CD4-positive, alpha-beta T cell treated with Interleukin-6 for 4 hours (primary cell): Measurements from ENCODE around the gene CNFN.

Experiments used
- DNase-seq: peaks from one replicate; pipeline ENCODE4 v3.0.0-alpha.2; 2020; ENCODE audit warnings: mixed read lengths

CNFN gene, protein sequence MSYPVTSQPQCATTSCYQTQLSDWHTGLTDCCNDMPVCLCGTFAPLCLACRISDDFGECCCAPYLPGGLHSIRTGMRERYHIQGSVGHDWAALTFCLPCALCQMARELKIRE

DNA sequence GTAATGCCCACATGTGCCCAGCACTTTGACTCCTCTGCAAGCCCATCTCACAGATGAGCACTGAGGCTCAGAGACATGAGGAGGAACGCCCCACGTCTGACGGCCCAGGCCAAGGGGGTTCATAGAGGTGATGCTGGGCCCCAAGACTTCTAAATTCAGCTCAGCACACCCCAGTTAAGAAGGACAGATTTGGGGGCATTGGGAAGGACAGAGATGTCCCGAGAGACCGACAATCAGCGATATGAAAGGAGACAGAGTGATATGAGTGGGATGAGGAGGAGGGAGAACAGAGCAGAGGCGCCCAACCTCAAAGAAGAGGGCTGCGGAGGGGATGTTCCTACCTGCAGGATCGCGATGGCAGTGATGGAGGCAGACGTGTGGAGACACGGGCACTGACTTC is at the start of gene CNFN:
CNFN (minus strand) TSS at position 399 of the 400 bp plus-strand sequence. CDS start 1,260 bp downstream, outside the sequence.
- DNase-seq, result no peak

DNA sequence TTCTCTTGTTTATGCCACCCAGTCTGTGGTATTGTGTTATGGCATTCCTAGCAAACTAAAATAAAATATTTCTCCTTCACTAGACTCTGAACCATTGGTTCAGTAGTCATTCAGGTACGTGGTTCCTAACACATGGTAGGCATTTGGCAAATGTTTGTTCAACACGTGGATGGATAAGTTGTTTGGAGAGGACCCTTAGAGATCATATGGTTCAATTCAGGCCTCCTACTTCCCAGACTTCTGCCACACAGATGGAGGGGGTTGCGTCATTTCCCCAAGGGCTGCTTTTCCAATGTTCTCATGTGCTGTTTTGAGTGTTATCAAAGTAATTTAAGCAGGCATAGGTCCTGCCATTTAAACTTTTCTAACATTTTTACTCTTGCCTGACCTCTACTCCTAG is 45.9 kb upstream of the CNFN start:
- DNase-seq, result no peak

DNA sequence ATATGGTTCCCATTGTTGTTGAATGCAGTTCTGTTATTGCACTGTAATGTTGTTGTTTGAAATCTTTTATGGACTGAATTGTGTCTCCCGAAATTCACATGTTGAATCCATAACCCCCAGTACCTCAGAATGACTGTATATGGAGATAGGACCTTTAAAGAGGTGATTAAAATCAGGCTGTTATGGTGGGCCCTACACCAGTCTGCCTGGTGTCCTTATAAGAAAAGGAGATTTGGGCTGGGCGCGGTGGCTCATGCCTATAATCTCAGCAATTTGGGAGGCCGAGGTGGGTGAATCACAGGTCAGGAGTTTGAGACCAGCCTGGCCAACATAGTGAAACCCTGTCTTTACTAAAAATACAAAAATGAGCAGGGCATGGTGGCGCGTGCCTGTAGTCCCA is 45.2 kb upstream of the CNFN start:
- no peak for DNase-seq

DNA sequence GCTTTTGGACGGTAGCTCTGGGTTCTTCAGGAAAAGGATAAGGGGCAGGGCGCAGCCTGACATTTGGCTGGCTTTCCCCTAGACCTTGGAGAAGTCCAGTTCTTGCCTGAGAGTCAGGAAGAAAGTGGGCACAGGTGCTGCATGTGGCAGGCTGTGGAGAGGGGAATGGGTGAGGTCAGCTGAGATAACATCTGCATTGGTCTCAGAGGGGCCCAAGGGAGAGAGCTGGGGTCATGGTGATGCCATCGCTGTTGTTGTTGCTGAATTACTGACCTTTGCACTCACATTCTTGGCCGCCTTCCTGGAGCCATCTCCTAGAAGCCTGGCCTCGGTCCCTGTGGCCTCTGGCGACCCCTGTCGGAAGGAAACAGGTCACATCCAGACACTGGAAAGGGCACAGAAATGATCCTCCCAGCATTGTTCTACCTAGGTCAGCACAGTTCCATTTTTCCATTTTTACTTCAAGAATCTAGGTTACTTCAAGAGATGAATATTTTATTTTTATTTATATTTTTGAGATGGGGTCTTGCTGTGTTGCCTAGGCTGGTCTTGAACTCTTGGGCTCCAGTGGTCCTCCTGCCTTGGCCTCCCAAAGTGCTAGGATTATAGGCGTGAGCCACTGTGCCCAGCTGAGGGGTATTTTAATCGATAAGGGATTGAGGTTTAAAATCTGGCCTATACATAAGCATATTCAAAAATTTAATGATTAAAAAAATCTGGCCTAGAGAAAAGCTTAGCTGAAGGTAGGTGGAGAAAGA is 43.6 kb upstream of the CNFN start:
- peak; percentile 81 for DNase-seq

DNA sequence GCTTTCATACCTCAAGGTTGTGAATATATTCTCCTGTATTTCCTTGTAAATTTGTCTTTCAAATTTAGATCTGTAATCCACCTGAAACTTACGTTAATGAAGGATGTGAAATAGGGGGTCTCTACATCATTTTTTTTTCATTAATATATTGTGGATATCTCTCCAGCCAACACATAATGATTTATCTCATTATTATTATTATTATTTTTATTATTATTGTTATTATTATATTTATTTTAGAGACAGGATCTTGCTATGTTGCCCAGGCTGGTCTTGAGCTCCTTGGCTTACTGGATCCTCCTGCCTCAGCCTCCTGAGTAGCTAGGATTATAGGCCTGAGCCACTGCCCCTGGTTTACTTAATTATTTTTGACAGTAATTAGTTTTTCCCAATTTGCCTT is 41.4 kb upstream of the CNFN start:
- no peak for DNase-seq

DNA sequence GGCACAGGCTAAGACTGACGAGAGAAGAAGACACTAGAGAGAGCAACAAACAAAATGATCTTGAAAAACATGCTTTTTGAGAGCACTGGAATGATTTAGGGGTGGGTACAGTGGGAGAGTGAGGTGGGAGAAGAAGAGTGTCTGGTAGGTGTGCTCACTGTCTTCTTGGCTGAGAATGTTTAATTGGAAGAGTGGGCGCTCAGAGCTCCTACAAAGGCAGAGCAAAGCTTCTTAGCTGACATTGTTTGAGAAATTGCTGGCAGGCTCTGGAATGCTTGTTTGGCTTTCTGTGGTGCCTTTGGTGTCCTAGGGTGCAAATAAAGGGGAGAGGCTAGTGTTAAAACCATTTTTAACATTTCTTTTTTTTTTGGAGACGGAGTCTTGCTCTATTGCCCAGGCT is 38.6 kb upstream of the CNFN start:
- no peak for DNase-seq

DNA sequence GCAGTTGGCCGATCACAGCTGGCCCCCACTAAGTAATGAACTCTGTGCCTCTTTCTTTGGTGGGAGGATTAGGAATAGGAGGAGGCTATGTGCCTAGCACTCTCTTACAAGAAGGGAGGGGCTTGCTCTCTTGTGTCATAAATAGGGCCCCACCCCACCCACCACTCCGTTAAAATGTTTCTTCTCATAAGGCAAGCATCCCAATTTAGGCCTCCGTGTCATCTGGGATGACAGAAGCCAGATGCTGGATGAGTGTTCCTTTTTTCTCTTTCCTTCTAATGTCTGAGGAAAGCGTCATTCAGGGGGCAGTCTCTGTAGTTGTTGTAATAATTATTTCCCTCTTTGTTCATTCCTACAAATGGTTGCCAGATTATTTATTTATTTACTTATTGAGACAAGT is 37.2 kb upstream of the CNFN start, which contains the start of gene LIPE:
LIPE (minus strand) TSS at position 76 of the 400 bp plus-strand sequence. CDS start 239 bp downstream, outside the sequence.
- no peak for DNase-seq

DNA sequence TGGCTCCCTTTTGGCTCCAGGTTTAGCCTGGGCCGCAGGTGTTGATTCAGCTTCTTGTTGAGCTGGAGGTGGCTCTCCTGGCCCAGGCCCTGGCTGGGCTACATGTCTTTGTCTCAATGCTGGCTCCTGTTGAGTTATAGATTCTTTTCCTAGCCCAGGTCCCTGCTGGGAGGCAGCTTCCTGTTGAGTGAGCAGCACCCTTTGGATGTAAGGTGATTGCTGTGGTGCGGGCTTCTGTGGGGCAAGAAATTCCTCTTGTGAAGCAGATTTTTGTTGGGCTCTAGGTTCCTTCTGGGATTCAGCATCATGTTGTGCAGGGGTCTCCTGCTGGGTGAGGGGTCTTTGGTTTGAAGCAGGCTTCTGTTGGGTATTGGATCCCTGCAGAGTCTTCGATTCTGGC is 36.5 kb upstream of the CNFN start:
- no peak for DNase-seq

DNA sequence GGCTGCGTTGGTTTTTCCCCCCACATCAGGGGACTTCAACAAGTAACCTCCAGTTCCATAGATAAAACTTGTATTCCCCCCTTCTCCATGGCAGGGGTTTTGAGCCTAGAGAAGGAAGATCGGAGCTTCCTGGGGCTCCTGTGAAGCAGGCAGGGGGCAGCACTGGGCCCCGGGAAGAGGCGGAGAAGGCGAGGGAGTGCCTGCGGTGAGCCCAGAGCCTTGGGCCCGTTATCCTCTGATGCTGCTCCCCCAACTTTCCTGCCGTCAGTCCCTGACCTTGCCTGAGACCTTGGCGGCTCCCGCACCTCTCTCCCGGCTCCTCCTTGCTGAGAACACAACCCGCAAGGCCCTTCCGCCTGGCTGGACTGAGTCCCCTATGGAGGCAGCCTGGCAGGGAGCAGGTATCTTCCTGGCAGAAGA is 34.6 kb upstream of the CNFN start:
- DNase-seq, result no peak

DNA sequence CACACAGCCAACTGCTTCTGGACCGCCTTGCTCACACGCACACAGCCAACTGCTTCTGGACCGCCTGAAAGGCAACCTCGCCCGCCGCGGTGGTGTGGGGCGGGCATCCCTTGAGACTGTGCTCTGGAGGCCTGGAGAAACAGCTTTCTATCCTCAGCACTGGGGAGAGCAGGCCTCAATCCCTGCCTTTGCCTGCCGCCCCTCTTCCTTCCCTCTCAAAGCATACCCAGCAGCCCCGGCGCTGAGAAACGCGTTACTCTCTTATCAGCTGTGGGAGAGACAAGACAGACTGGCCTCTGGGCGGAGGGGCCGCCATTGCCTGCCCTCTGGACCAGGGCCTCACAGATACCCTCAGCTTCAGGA is 34.2 kb upstream of the CNFN start:
- DNase-seq, result no peak

DNA sequence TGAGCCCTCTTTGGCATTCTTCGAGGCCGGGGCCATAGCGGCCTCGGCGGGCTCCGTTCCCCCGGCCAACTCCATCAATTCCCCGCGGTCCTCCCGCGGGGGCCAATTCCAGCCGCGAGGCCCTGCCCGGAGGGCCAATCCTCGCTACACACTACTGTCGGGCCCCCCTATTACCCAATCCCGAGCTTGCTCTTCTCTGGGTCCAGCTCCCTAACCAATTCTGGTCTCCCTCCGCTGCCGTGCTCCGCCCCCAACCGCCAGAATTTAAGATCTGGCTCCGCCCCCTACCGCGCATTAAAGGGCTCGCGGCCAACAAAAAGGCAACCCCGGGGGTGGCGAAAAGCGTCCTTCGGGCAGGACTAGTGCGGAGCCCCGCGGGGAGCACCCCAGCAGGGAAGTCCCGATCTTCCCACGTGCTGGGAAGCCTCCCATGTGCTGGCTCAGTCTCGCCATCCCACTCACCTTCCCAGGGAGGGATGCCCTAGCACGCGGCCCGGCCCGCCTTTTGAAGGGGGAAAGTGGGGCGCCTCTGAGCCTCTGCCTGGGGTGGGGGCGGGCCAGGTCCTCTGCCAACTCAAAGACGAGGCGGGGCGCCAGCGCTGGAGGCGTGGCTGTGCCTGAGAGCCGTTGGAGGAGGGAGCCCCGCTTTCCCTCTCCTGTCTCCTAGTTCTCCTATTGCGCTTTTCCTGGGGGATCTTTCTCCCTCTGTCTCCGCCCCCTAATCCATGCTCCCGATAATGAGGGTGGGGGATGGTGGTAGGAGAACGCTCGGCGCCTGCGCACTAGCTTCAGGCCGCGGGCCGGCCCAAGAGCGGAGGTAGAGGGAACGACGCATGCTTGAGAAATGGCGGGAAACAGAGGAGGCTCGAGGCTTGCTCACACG is 33.6 kb upstream of the CNFN start:
- peak; percentile 95 for DNase-seq

DNA sequence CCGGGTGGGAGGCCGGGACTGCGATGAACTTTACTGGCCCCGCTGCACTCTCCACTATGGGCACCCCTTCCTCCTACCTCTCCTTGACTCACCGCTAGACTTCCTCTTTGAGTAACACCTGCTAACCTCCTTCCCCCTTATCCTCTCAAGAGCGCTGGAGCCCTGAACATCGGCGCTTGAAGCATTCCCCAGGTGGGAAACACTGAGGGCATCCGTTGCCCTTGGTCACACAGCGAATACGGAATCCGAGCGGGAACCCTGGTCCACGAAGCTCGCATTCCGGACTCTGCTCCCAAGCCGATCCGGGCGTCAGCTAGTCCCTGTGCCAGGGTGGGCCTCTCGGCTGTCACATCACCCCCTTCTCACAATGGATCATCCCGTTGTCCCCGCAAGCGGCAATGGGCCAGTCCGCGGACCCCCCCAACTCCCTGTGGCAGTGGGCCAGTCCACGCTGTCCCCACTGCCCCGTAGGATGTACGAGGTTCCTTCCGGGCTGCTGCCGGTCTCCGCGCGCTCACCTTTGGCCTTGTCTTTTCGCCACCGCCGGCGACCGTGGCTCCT is 32.9 kb upstream of the CNFN start:
- DNase-seq, result peak; percentile 58

DNA sequence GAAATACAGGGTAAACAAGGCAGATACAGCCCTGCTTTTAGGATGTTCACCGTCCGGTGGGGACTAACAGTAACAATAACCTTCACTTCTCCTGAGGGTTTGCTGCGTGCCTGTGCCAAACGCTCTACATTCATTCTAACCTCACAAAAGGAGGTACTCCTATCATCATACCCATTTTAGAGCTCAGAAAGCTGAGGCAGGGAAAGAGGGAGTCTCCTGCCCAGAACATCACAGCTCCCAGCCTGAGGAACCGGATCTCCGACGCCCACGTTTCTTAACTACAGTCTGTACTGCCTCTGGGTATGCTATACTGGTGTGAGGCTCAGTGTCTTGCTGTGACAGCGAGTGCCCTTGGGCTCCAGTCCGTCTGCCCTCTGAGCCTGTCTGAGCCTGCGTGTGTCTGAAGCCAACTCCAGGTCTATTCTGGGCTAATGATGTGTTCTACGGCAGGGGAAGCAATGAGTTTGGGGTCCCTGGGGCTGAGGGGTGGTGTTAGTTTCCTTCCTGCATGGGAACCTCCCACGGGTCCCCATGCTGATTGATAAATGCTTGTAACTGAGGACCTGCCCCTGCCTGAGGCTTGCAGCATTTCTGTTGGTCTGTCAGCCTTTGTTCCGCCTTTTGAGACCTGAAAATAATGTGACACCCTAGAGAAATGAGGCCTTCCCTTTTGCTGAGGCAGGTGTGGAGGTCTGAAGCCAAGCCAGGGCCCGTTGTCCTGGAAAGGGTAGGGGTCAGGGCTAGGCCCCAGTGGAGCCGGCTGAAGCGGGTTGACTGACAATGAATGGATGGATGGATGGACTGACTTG is 32.2 kb upstream of the CNFN start:
- no peak for DNase-seq

DNA sequence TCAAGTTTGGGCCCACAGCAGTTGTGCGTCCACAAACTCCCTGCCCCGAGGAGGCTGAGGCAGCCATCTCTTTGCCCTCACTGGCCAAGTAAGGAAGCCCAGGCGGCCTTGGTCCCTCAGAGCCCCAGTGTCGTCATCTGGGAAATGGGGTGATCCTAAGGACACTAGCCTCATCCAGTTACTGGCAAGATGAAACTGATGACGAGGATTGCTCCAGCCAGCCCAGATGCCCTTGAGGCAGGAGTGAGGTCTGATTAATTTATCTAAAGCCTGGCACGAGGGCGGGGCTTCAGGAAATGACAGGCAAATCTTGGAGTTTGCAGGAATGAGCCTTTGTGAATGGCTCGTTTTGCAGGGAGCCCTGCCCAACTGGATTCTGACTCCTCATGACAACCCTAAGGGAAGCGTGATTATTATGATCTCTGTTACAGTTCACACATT is 31.5 kb upstream of the CNFN start:
- no peak for DNase-seq

DNA sequence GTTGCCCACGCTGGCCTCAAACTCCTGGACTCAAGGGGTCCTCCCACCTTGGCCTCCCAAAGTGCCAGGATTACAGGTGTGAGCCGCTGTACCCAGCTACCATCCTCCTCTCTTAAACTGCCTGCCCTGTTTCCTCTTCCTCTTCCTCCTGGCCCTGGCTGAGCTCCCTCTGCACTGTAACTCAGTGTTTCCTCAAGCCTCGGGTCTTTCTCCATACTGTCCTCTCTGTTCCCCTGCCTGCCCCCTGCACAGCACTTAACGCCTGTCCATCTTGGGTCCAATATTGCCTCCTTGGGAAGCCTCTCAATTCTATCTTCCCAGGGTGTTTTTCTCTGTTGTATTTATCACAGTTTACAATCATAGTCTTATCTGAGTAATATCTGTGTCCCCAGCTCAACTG is 31.0 kb upstream of the CNFN start:
- DNase-seq, result no peak

DNA sequence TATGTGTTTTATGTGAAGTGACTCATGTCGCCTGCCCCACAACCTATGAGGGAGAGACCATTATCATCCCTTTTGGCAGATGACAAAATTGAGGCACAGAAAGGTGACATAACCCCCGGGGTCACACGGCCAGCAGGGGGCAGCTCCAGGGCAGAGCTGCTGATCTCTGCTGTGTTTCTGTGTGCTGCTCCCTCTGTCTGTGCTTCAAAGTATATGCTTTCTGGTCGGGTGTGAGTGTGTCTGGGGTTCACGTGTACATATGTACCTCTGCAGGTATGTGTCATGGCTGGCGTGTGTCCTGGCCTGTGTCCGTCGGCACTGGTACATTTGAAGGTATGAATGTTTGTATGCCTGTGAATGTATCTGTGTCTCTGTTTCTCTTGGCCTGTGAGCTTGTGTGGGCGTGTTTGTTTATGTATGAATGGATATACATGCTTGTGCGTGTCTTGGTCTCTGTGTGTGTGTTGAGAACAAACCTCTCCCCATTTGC is 30.0 kb upstream of the CNFN start:
- peak; percentile 86 for DNase-seq

DNA sequence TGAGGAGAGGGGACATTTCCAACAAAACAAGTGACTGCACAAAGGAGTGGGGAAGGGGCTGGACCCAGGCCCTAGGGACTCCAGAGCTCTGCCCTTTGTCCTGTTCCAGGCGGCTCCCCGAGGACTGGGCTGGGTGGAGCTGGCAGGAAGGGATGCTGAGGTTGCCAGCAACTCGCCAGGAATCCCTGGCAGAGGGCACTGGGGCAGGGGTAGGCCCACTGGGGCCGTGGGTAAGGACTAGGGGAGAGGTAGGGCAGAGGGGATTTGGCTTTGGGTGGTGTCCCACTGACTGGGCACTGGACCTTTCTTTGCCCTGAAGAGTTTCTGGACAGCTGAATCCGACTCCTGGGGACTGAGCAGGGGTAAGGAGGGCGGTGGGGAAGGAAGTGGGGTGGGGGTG is 29.2 kb upstream of the CNFN start:
- no peak for DNase-seq

DNA sequence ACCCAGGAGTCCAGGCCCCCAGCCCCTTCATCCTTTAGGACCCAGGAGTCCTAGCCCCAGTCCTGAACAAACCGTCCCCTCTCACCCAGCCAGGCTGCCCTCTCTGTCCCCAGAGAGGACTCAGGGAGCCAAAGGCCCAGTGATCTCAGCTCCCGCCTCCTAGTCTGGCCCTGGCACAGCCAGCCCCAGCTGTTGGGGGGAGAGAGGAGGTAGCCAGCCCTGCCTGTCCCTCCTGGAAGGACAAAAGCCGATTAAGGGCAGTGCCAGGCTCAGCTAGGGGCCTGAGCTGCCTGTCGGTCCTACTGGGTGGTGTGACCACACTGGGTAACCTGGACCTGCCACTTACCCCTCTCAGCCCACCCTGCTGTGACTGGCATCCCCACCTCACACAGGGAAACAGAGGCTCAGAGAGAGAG is 22.6 kb upstream of the CNFN start:
- DNase-seq, result no peak

DNA sequence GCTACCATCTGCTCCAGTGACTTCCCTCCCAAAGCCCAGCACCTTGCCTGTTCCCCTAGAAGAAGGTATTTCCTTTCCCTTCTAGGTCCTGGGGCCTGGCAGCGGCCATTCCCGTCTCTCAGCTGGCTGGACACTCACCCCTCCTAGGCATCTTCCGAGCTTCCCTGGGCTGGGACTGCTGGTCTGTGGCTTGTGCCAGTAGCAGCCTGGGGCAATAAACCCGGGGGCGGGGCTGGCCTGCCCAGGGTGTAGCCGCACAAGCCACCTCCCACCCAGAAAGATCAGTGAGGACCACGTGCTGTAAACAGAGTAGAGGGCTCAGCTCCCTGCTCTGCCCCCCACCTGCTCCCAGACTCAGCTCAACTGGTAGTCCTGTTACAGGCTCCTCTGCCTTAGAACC is 22.1 kb upstream of the CNFN start:
- DNase-seq, result no peak

DNA sequence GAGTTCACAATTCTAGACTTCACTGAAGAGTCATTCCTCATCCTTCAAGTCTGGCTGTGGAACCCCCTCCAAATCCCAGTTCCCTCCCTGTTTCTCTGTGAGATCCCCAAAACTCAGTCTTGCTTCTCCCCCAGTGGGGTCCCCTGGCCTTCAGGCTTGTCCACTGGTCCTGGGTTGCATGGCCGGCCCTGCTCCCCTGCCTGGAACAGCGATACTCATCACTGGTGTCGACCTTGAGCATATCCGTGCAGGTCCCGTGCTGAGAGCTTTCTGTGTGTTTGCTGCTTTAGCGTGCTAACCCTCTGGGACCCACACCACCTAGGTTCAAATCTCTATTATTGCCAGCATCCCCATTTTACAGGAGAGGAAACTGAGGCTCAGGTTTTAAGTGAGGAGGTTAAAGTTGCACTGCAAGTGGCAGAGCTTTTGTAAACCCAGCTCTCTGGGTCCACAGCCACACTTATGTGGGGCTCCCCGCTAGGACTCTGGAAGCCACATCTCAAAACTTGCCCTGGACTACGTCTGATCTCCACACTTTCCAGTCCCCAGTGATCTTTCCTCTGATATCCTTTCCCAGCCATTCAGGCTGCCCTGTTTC is 21.6 kb upstream of the CNFN start:
- no peak for DNase-seq

DNA sequence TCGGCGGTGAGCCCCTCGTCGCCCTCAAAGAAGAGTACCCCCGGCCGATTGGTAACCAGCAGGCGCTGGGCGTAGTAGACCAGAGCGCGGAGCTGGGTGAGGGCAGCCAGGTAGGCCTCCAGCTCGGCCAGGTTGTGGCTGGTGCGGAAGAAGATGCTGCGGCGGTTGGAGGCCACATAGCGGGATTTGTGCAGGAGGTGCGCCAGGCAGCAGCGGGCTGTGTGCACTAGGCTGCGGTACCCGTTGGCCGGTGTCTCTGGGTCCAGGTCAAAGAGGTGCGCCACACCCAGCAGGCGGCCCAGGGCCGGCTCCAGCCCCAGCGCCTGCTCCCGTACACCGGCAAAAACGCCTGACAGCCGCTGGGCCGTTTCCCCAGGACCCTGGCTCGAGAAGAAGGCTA is 20.3 kb upstream of the CNFN start:
- no peak for DNase-seq

DNA sequence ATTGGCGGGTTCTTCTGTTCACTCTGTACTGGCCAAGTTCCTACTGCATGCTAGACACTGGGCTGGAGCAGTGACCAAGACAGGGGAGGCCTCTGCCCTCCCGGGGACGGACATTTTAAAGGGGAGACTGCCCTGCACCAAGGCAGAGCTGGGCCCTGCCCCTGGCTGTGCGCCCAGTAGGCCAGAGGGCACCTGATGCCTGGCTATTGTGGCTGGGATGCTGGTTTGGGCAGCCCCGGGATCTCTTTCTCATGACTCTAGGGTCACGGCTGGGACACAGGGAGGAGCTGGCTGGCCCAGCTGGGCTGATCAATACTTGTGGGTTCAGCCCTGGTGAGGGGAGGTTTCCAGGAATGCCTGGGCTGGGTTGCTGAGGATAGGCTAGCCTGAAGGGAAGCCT is 19.4 kb upstream of the CNFN start:
- no peak for DNase-seq
